Peyer's patch (tissue), 4 donors: Measurements from ENCODE around the gene CORO6. TPM values are rescaled to one million over a fixed set of nuclear protein-coding genes. Genes with fewer than 3 reads are reported as not detected.

Experiments used
- DNase-seq, 3 donors: peaks; one replicate each; pipeline ENCODE4 v3.0.0-alpha.2; 2017 to 2019
- H3K27ac ChIP-seq, 4 donors: fragments of 200-600 bp; sonication (generic); one replicate each; pipeline ENCODE4 v1.5.1; 2016 to 2019
- H3K27me3 ChIP-seq, 2 donors: fragments of 200-600 bp; sonication (generic); one replicate each; pipeline ENCODE4 v1.5.1; 2019
- H3K36me3 ChIP-seq, 3 donors: fragments of 200-600 bp; sonication (generic); one replicate each; pipeline ENCODE4 v1.5.1; 2016 to 2019
- H3K4me1 ChIP-seq, 4 donors: fragments of 200-600 bp; sonication (generic); one replicate each; pipeline ENCODE4 v1.5.1; 2016 to 2019
- H3K4me3 ChIP-seq, 4 donors: fragments of 200-600 bp; sonication (generic); 1 replicate in 3 of 4; 2 replicates in 1 of 4; pipeline ENCODE4 v1.5.1; 2016 to 2019; ENCODE audit warnings: mild to moderate bottlenecking in 1 of 4
- H3K9me3 ChIP-seq, 4 donors: fragments of 200-600 bp; sonication (generic); one replicate each; pipeline ENCODE4 v1.5.1; 2016 to 2019; ENCODE audit warnings: mild to moderate bottlenecking in 1 of 4
- POLR2A ChIP-seq, 2 donors: fragments of 450-650 bp; IDR thresholded peaks; one replicate each; pipeline ENCODE4 v1.5.1; 2017; ENCODE audit warnings: antibody characterized with exemption in 2 of 2, mild to moderate bottlenecking in 2 of 2, moderate library complexity in 2 of 2
- total RNA-seq, 4 donors: library from RNA; depleted of rRNA; stranded (reverse); fragments of >200 nt; gene quantifications; one replicate each; pipeline ENCODE4 v1.1.0, GENCODE V29; 2016
- TF ChIP-seq, protein P1 (sequence below), 6 experiments: fragments of 450-650 bp in 4 of 6; fragments of 200-600 bp in 2 of 6; sonication (generic) in 1 of 6; IDR thresholded peaks; one replicate each; pipeline ENCODE4 v1.5.1; 2017 to 2019; ENCODE audit warnings: antibody characterized with exemption in 6 of 6, mild to moderate bottlenecking in 3 of 6, moderate library complexity in 1 of 6

Gene CORO6
- total RNA-seq, 4 donors from 2014 or later = 4.0 to 28.9 (median 19.9) TPM

DNA sequence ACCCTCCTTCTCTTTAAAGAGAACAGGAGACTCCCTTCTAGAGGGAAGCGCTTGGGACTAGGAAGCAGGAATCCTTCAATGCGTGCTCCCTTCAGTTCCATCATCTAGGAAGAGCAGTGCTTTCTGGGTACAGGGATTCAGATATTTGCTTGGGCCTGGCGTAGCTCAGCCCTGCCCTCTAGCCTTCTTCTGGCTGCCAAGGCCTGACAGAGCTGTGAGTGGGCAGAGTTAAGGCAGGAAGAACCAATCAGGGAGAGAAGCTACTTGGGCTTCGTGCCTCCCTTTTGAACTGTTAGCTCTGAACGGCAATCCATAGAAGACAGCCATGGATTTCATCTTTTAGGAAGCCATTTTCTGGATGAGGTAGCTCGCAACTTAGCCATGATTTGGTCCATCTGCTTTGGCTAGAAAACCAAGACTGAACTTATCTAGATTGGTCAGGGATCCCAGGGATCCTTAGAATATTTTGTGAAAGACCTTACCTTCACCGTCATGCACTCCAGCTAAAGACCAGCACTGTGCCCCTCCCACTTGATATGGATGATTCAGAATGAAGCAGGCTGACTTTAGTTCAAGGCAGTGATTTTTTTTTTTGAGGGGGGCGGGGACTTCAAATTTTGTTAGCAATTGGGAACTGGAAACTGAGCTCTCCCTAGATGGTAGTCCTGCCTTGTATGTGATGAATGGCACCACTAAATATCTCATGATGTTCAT lies 2.5 kb upstream of the CORO6 start:
- peaks cover 0 to 14% (median 4%) of the 10 kb centered on the region in 4 donors for H3K4me1 ChIP-seq
- H3K27ac ChIP-seq = no peak overlapping the region
- peaks cover 0 to 3% (median 0%) of the 10 kb centered on the region in 3 donors for H3K36me3 ChIP-seq
- DNase-seq = peak in 1 of 3 donors; percentile 44
- TF ChIP-seq, protein P1, sequence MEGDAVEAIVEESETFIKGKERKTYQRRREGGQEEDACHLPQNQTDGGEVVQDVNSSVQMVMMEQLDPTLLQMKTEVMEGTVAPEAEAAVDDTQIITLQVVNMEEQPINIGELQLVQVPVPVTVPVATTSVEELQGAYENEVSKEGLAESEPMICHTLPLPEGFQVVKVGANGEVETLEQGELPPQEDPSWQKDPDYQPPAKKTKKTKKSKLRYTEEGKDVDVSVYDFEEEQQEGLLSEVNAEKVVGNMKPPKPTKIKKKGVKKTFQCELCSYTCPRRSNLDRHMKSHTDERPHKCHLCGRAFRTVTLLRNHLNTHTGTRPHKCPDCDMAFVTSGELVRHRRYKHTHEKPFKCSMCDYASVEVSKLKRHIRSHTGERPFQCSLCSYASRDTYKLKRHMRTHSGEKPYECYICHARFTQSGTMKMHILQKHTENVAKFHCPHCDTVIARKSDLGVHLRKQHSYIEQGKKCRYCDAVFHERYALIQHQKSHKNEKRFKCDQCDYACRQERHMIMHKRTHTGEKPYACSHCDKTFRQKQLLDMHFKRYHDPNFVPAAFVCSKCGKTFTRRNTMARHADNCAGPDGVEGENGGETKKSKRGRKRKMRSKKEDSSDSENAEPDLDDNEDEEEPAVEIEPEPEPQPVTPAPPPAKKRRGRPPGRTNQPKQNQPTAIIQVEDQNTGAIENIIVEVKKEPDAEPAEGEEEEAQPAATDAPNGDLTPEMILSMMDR (IDR thresholded peaks at IDR 0.05) = no peak
- no peak for TF ChIP-seq POLR2A (IDR thresholded peaks at IDR 0.05)
- no peaks in the 10 kb centered on the region for H3K9me3 ChIP-seq
- no peaks in the 10 kb centered on the region for H3K27me3 ChIP-seq
- no peak overlapping the region for H3K4me3 ChIP-seq

DNA sequence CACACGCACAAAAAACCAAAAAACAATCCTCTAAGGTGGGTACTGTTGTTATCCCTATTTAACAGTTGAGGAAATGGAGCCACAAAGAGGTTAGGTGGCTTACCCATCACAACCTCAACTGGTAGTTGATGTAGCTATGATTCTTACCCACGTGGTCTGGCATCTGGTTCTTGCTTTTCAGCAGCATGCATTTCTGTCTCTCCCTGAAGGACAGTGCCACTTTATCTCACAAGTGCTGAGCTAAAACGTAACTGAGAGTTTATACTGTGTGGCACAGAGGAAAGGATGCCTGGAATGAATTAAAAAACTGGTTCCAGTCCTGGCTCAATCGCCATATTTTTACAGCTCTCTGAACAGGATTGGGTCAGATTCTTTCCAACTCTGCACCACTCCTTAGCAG lies 1.9 kb upstream of the CORO6 start:
- Histone ChIP-seq H3K27me3 (no peaks in the 10 kb centered on the region), H3K36me3 (peaks cover 0 to 3% (median 0%) of the 10 kb centered on the region in 3 donors), H3K4me3 (no peak overlapping the region), H3K4me1 (peaks cover 0 to 14% (median 4%) of the 10 kb centered on the region in 4 donors), H3K9me3 (no peaks in the 10 kb centered on the region), H3K27ac (no peak overlapping the region)
- peak in 1 of 3 donors; percentile 22 for DNase-seq
- TF ChIP-seq, protein P1 (IDR thresholded peaks at IDR 0.05) = no peak
- TF ChIP-seq POLR2A (IDR thresholded peaks at IDR 0.05) = no peak

GRCh38 chr17:29623283-29623647 lies 553 bp upstream of the CORO6 start:
- peaks cover 0 to 18% (median 5%) of the 10 kb centered on the region in 4 donors for H3K4me1 ChIP-seq
- no peaks in the 10 kb centered on the region for H3K9me3 ChIP-seq
- H3K36me3 ChIP-seq = no peaks in the 10 kb centered on the region
- no peak for DNase-seq
- no peak for TF ChIP-seq POLR2A (IDR thresholded peaks at IDR 0.05)
- peak overlapping the region; percentile 45 to 70 (median 62) for H3K4me3 ChIP-seq
- no peaks in the 10 kb centered on the region for H3K27me3 ChIP-seq
- peak overlapping the region in 1 of 4 donors; percentile 47 for H3K27ac ChIP-seq

- TF ChIP-seq, protein P1 (IDR thresholded peaks at IDR 0.05) = no peak
- no peak for TF ChIP-seq POLR2A (IDR thresholded peaks at IDR 0.05)
- H3K36me3 ChIP-seq = no peaks in the 10 kb centered on the region
- peak overlapping the region in 2 of 4 donors; percentile 47 to 60 for H3K27ac ChIP-seq
- peak overlapping the region in 2 of 4 donors; percentile 66 to 70 for H3K4me3 ChIP-seq
- no peaks in the 10 kb centered on the region for H3K27me3 ChIP-seq
- no peak for DNase-seq
- no peaks in the 10 kb centered on the region for H3K9me3 ChIP-seq
- H3K4me1 ChIP-seq = peaks cover 0 to 33% (median 18%) of the 10 kb centered on the region in 4 donors
Measured at GRCh38 chr17:29621751-29622194, 939 bp downstream of the CORO6 start.

- Histone ChIP-seq H3K36me3 (no peaks in the 10 kb centered on the region), H3K27ac (no peak overlapping the region), H3K9me3 (no peaks in the 10 kb centered on the region), H3K4me3 (no peak overlapping the region), H3K27me3 (no peaks in the 10 kb centered on the region), H3K4me1 (peaks cover 0 to 41% (median 26%) of the 10 kb centered on the region in 4 donors)
- TF ChIP-seq, protein P1 (IDR thresholded peaks at IDR 0.05) = no peak
- no peak for TF ChIP-seq POLR2A (IDR thresholded peaks at IDR 0.05)
- no peak for DNase-seq
Measured at GRCh38 chr17:29620779-29621500, 1.8 kb downstream of the CORO6 start.

DNA sequence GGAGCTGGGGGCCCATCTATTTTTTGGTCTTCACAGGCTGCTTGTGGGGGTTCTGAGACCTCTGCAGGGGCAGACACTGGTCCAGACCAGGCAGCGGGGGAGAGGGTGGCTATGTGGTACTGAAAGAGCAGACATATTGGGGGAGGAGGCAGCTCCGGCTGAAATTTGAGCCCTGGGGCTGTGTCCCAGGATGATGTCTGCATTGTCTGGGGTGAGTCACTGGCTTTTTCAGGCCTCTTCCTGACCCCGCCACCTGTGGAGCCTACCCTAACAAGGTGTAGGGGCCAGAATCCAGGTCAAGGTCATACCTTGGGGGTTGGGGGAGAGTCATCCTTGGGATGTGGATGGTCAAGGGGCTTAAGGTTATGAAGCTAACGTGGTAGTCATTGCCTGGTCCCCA lies 2.4 kb downstream of the CORO6 start:
- TF ChIP-seq, protein P1 (IDR thresholded peaks at IDR 0.05) = no peak
- TF ChIP-seq POLR2A (IDR thresholded peaks at IDR 0.05) = no peak
- Histone ChIP-seq H3K4me1 (peaks cover 0 to 46% (median 30%) of the 10 kb centered on the region in 4 donors), H3K9me3 (no peaks in the 10 kb centered on the region), H3K36me3 (no peaks in the 10 kb centered on the region), H3K27ac (no peak overlapping the region), H3K27me3 (no peaks in the 10 kb centered on the region), H3K4me3 (no peak overlapping the region)
- DNase-seq = no peak
